Hepatocyte (in vitro differentiated cells): ENCODE data around the gene DPH1.

ENCODE experiments used
- CTCF ChIP-seq: fragments of 200-600 bp; sonication (generic); IDR thresholded peaks from 2 replicates; pipeline ENCODE4 v1.5.1; 2016; ENCODE audit warnings: antibody characterized with exemption, mild to moderate bottlenecking; ENCODE audit not compliant: poor library complexity
- EZH2 ChIP-seq: fragments of 200-600 bp; sonication (generic); IDR thresholded peaks from 2 replicates; pipeline ENCODE4 v1.6.1; 2016; ENCODE audit warnings: antibody characterized with exemption, mild to moderate bottlenecking, borderline replicate concordance
- EZH2phosphoT487 ChIP-seq: fragments of 200-600 bp; sonication (generic); IDR thresholded peaks from one replicate; pipeline ENCODE4 v1.6.1; 2018; ENCODE audit warnings: antibody characterized with exemption, mild to moderate bottlenecking, low read depth, moderate library complexity; ENCODE audit not compliant: unreplicated experiment, severe bottlenecking

GRCh38 chr17:2044263-2044894 is 14.4 kb downstream of the DPH1 start:
- TF ChIP-seq EZH2 (no peak), CTCF (no peak), EZH2phosphoT487 (no peak)
